OCI-LY3 (cell line): ENCODE data around the gene MAML2.

Experiments used
- CTCF ChIP-seq: fragments of 200-600, 300-600 bp; sonication (generic); IDR thresholded peaks from 2 replicates; pipeline ENCODE4 v1.5.1; 2014; ENCODE audit warnings: antibody characterized with exemption, low read length, low read depth
- EZH2phosphoT487 ChIP-seq: fragments of 200-600 bp; shearing (Covaris generic); IDR thresholded peaks from 2 replicates; pipeline ENCODE4 v1.6.1; 2018; ENCODE audit warnings: antibody characterized with exemption, mixed run types, low read depth

GRCh38 chr11:96107143-96107824 lies 235.7 kb downstream of the MAML2 start:
- no peak for TF ChIP-seq CTCF
- no peak for TF ChIP-seq EZH2phosphoT487
